Breast epithelium (tissue), 3 donors: Measurements from ENCODE around the gene LCE1E.

Source experiments
- CTCF ChIP-seq, 3 donors: fragments of 450-650 bp; IDR thresholded peaks; one replicate each; pipeline ENCODE4 v1.5.1; 2016 to 2017; ENCODE audit warnings: antibody characterized with exemption in 3 of 3, mild to moderate bottlenecking in 3 of 3, moderate library complexity in 3 of 3
- POLR2AphosphoS5 ChIP-seq, 3 donors: sonication (generic); formaldehyde crosslinking; IDR thresholded peaks; one replicate each; pipeline ENCODE4 v1.6.1; 2017; ENCODE audit warnings: antibody characterized with exemption in 3 of 3

GRCh38 chr1:152776361-152776760 lies 9.7 kb upstream of the LCE1E start:
- TF ChIP-seq CTCF (IDR thresholded peaks at IDR 0.05) (no peak), POLR2AphosphoS5 (IDR thresholded peaks at IDR 0.05) (no peak)
